SK-N-SH treated with all-trans-retinoic acid at 6 μM for 48 hours (cell line): ENCODE data around the gene ITM2B.

Experiments
- BACH2 ChIP-seq: fragments of 250-450 bp; sonication (Bioruptor Pico); IDR thresholded peaks from 2 replicates; pipeline ENCODE4 v1.9.0; 2021; ENCODE audit warnings: mild to moderate bottlenecking, borderline replicate concordance
- ESRRG ChIP-seq: fragments of 250-450 bp; sonication (Bioruptor Pico); IDR thresholded peaks from 2 replicates; pipeline ENCODE4 v1.6.1; 2021; ENCODE audit warnings: mild to moderate bottlenecking
- PATZ1 ChIP-seq: fragments of 250-450 bp; sonication (Bioruptor Pico); IDR thresholded peaks from 2 replicates; pipeline ENCODE4 v1.8.0; 2020; ENCODE audit warnings: mild to moderate bottlenecking, moderate library complexity, borderline replicate concordance
- POU6F1 ChIP-seq: fragments of 250-450 bp; sonication (Bioruptor Pico); IDR thresholded peaks from 2 replicates; pipeline ENCODE4 v1.8.0; 2021; ENCODE audit warnings: low read depth, mild to moderate bottlenecking, moderate library complexity, borderline replicate concordance
- TOX ChIP-seq: fragments of 250-450 bp; sonication (Bioruptor Pico); IDR thresholded peaks from 2 replicates; pipeline ENCODE4 v1.8.0; 2021; ENCODE audit warnings: mild to moderate bottlenecking, moderate library complexity, borderline replicate concordance
- ZC3H10 ChIP-seq: fragments of 250-450 bp; sonication (Bioruptor Pico); IDR thresholded peaks from 2 replicates; pipeline ENCODE4 v1.5.1; 2021; ENCODE audit warnings: mild to moderate bottlenecking, moderate library complexity
- ZFP3 ChIP-seq: fragments of 250-450 bp; sonication (Bioruptor Pico); IDR thresholded peaks from 2 replicates; pipeline ENCODE4 v1.5.0; 2020; ENCODE audit warnings: mild to moderate bottlenecking, moderate library complexity
- ZNF8 ChIP-seq: fragments of 450-650 bp; formaldehyde crosslinking; IDR thresholded peaks from 2 replicates; pipeline ENCODE4 v1.5.0; 2020; ENCODE audit warnings: mild to moderate bottlenecking, moderate library complexity

Gene ITM2B

GRCh38 chr13:48318821-48319511 lies 86.0 kb downstream of the ITM2B start (continued):
- no peak for TF ChIP-seq POU6F1 (CRISPR knock-in tag)
- no peak for TF ChIP-seq ZFP3 (CRISPR knock-in tag)
- no peak for TF ChIP-seq BACH2 (CRISPR knock-in tag)
- no peak for TF ChIP-seq ESRRG
- no peak for TF ChIP-seq TOX (CRISPR knock-in tag)
- no peak for TF ChIP-seq PATZ1 (CRISPR knock-in tag)
- no peak for TF ChIP-seq ZC3H10 (CRISPR knock-in tag)
- no peak for TF ChIP-seq ZNF8 (CRISPR knock-in tag)
